Frontal cortex (tissue), 4 donors: Measurements from ENCODE around the gene UBE2I. TPM values are rescaled to one million over a fixed set of nuclear protein-coding genes. Genes with fewer than 3 reads are reported as not detected.
"Not testable (repeated sequence)": the region's sequence is repeated elsewhere in the genome, so short reads cannot be mapped to it uniquely, and the experiment has no call there.

ENCODE experiments used
- DNase-seq, 2 donors: peaks; one replicate each; pipeline ENCODE4 v3.0.0; 2012; ENCODE audit warnings: low spot score in 2 of 2
- FAIRE-seq: peaks from 2 replicates; lab custom pipeline; 2012; peaks lifted over from hg19 to GRCh38; lab: Jason Lieb, UNC
- total RNA-seq: library from RNA; depleted of rRNA; stranded (reverse); fragments of >200 nt; gene quantifications from one replicate; pipeline ENCODE4 v1.2.3, GENCODE V29; 2014
- donor health status: control.
- donor health status: control.
- donor health status: control.

The UBE2I gene
- total RNA-seq, 1 donor from 2014 or later, result 48.5 TPM

GRCh38 chr16:1290860-1291575, 18.4 kb upstream of the UBE2I start:
- FAIRE-seq (no peak), DNase-seq (no peak)

GRCh38 chr16:1291576-1291974, 17.9 kb upstream of the UBE2I start:
- FAIRE-seq, result no peak
- no peak for DNase-seq

GRCh38 chr16:1292208-1292607, 17.2 kb upstream of the UBE2I start:
- DNase-seq, FAIRE-seq: not testable (repeated sequence)

GRCh38 chr16:1292808-1293207, 16.6 kb upstream of the UBE2I start:
- not testable (repeated sequence) for FAIRE-seq, DNase-seq

- FAIRE-seq, result no peak
- no peak for DNase-seq
Measured at GRCh38 chr16:1293921-1294656, 15.3 kb upstream of the UBE2I start.

GRCh38 chr16:1295465-1295864, 14.0 kb upstream of the UBE2I start:
- FAIRE-seq (no peak), DNase-seq (no peak)

GRCh38 chr16:1296688-1297017, 12.8 kb upstream of the UBE2I start:
- FAIRE-seq, DNase-seq: not testable (repeated sequence)

GRCh38 chr16:1297018-1297696, 12.3 kb upstream of the UBE2I start:
- DNase-seq (no peak), FAIRE-seq (no peak)

- FAIRE-seq (no peak), DNase-seq (no peak)
Measured at GRCh38 chr16:1298406-1298805, 11.0 kb upstream of the UBE2I start.

GRCh38 chr16:1299012-1299867, 10.2 kb upstream of the UBE2I start:
- DNase-seq, result no peak
- FAIRE-seq, result no peak

GRCh38 chr16:1299868-1300203, 9.6 kb upstream of the UBE2I start:
- no peak for FAIRE-seq
- no peak for DNase-seq

- FAIRE-seq (no peak), DNase-seq (peak; percentile 72 to 88)
Measured at GRCh38 chr16:1300664-1301476, 8.6 kb upstream of the UBE2I start.

- FAIRE-seq (no peak), DNase-seq (no peak)
Measured at GRCh38 chr16:1301562-1301961, 7.9 kb upstream of the UBE2I start.

GRCh38 chr16:1305823-1306222, 3.6 kb upstream of the UBE2I start:
- FAIRE-seq (no peak), DNase-seq (no peak)

- FAIRE-seq (no peak), DNase-seq (no peak)
Measured at GRCh38 chr16:1306334-1306733, 3.1 kb upstream of the UBE2I start.

- FAIRE-seq, result no peak
- no peak for DNase-seq
Measured at GRCh38 chr16:1308036-1308976, 1.1 kb upstream of the UBE2I start.

GRCh38 chr16:1309888-1310831, 724 bp downstream of the UBE2I start:
- peak in 1 of 2 donors; percentile 52 for DNase-seq
- FAIRE-seq, result no peak
